Measurements from ENCODE around the gene PPP2R2B.

Gene PPP2R2B

GRCh38 chr5:146884066-146884626, 5.6 kb upstream of the PPP2R2B start:
- H3K27ac ChIP-seq (ENCODE audit: low read depth, low read length): no peak overlapping the region
- H3K9me3 ChIP-seq (ENCODE audit: low read length): no peaks in the 10 kb centered on the region
- no peaks in the 10 kb centered on the region for H3K27me3 ChIP-seq (ENCODE audit: control insufficient read depth in 1 of 2, insufficient read depth in 2 of 2, low read length in 2 of 2)
- H3K36me3 ChIP-seq (ENCODE audit: insufficient read depth, low read length): no peaks in the 10 kb centered on the region
- H3K4me3 ChIP-seq (ENCODE audit: low read depth in 1 of 2, low read length in 2 of 2): no peak overlapping the region
- no peak overlapping the region for H3K9ac ChIP-seq (ENCODE audit: low read length)
- H3K4me1 ChIP-seq (ENCODE audit: insufficient read depth, low read length): no peaks in the 10 kb centered on the region

DNA sequence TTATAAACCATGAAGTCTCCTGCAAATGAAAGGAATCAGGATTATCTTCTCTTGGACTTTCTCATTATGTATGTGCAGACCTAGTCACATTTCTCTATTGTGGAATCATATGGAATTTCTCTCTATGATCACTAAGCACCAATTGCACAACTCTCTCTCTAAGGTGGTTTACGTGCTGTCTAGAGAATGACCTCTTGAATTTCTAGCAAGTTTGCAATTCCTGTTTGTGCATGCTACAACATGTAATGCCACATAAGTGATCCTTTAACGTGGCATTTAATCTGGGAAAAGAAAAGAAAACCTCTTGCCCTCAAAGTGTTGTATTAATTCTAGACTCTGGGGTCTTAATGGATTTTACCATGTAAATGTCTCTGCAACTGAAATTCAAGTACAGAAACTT, 5.0 kb upstream of the PPP2R2B start:
- H3K36me3 ChIP-seq (ENCODE audit: insufficient read depth, low read length): no peaks in the 10 kb centered on the region
- H3K9ac ChIP-seq (ENCODE audit: low read length): no peak overlapping the region
- H3K27me3 ChIP-seq (ENCODE audit: control insufficient read depth in 1 of 2, insufficient read depth in 2 of 2, low read length in 2 of 2): no peaks in the 10 kb centered on the region
- H3K9me3 ChIP-seq (ENCODE audit: low read length): no peaks in the 10 kb centered on the region
- no peak overlapping the region for H3K27ac ChIP-seq (ENCODE audit: low read depth, low read length)
- no peak overlapping the region for H3K4me3 ChIP-seq (ENCODE audit: low read depth in 1 of 2, low read length in 2 of 2)
- H3K4me1 ChIP-seq (ENCODE audit: insufficient read depth, low read length): no peaks in the 10 kb centered on the region

GRCh38 chr5:146880966-146881365, 2.4 kb upstream of the PPP2R2B start:
- Histone ChIP-seq H3K9ac (ENCODE audit: low read length) (no peak overlapping the region), H3K27ac (ENCODE audit: low read depth, low read length) (no peak overlapping the region), H3K9me3 (ENCODE audit: low read length) (no peaks in the 10 kb centered on the region), H3K4me1 (ENCODE audit: insufficient read depth, low read length) (no peaks in the 10 kb centered on the region), H3K27me3 (ENCODE audit: control insufficient read depth in 1 of 2, insufficient read depth in 2 of 2, low read length in 2 of 2) (peaks cover 0 to 11% of the 10 kb centered on the region in 2 donors), H3K36me3 (ENCODE audit: insufficient read depth, low read length) (no peaks in the 10 kb centered on the region), H3K4me3 (ENCODE audit: low read depth in 1 of 2, low read length in 2 of 2) (no peak overlapping the region)

DNA sequence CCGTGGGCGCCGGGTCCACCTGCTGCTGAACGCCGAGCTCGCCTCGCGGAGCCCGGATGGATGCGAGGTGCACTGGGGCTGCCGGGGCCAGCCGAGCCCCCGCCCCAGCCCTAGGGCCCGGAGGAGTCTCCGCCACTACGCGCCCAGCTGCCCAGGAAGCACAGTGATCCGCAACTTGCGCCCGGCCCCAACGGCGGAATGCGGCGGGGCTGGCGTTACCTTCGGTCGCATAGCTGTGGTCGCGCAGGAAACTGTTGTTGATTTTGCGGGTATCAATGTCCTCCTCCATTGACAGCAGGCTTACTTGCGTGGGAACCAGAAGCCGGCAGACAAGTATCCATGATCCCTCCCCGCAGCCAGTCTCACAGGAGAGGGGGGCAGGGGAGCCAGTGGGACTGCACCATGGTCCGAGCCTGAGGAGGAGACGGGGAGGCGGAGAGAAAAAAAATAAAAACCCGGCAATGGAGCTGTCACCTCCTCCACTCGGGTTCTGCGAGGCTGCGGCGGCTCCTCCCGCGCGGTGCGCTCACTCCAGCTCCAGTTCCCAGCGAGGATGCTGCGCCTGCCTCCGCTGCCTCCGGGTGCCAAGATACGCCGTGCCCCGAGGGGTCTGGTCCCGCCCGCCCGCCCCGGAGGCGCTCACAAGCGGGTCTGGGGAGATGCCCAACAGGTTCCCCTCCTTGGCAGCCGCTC, 628 bp downstream of the PPP2R2B start:
- H3K4me3 ChIP-seq (ENCODE audit: low read depth in 1 of 2, low read length in 2 of 2): peak overlapping the region; percentile 47 to 48
- H3K36me3 ChIP-seq (ENCODE audit: insufficient read depth, low read length): no peaks in the 10 kb centered on the region
- no peak overlapping the region for H3K27ac ChIP-seq (ENCODE audit: low read depth, low read length)
- H3K9ac ChIP-seq (ENCODE audit: low read length): no peak overlapping the region
- no peaks in the 10 kb centered on the region for H3K4me1 ChIP-seq (ENCODE audit: insufficient read depth, low read length)
- H3K9me3 ChIP-seq (ENCODE audit: low read length): no peaks in the 10 kb centered on the region
- H3K27me3 ChIP-seq (ENCODE audit: control insufficient read depth in 1 of 2, insufficient read depth in 2 of 2, low read length in 2 of 2): peaks cover 0 to 11% of the 10 kb centered on the region in 2 donors

DNA sequence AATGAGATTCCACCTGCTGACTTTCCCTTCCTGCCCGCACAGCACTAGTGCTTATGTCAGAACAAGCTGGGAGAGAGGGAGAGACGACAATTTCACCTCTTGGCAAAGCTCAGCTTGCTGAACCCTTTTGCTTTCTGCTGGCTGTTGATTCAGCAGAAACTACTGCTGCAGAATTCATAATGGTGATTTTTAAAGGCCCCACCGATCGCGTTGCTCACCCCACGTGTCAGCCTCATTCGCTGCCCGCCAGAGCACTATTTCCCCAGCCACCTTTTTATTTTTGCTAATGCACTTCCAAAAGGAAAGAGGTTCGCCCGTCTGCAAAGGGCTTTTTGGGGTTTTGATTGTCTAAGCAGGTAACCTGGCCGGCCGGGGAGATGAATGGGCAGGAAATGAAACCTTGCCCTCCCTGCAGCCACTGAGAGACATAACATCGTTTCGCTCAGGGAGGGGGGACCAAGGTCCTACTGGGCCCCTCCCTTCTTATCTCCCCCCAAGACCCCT, 1.3 kb downstream of the PPP2R2B start:
- H3K27me3 ChIP-seq (ENCODE audit: control insufficient read depth in 1 of 2, insufficient read depth in 2 of 2, low read length in 2 of 2): peaks cover 0 to 11% of the 10 kb centered on the region in 2 donors
- no peak overlapping the region for H3K27ac ChIP-seq (ENCODE audit: low read depth, low read length)
- no peaks in the 10 kb centered on the region for H3K9me3 ChIP-seq (ENCODE audit: low read length)
- no peaks in the 10 kb centered on the region for H3K36me3 ChIP-seq (ENCODE audit: insufficient read depth, low read length)
- no peaks in the 10 kb centered on the region for H3K4me1 ChIP-seq (ENCODE audit: insufficient read depth, low read length)
- no peak overlapping the region for H3K9ac ChIP-seq (ENCODE audit: low read length)
- H3K4me3 ChIP-seq (ENCODE audit: low read depth in 1 of 2, low read length in 2 of 2): peak overlapping the region; percentile 42 to 48

GRCh38 chr5:146873186-146873917, 5.2 kb downstream of the PPP2R2B start:
- Histone ChIP-seq H3K36me3 (ENCODE audit: insufficient read depth, low read length) (no peaks in the 10 kb centered on the region), H3K9me3 (ENCODE audit: low read length) (no peaks in the 10 kb centered on the region), H3K4me1 (ENCODE audit: insufficient read depth, low read length) (no peaks in the 10 kb centered on the region), H3K27ac (ENCODE audit: low read depth, low read length) (no peak overlapping the region), H3K4me3 (ENCODE audit: low read depth in 1 of 2, low read length in 2 of 2) (no peak overlapping the region), H3K9ac (ENCODE audit: low read length) (no peak overlapping the region), H3K27me3 (ENCODE audit: control insufficient read depth in 1 of 2, insufficient read depth in 2 of 2, low read length in 2 of 2) (peaks cover 0 to 11% of the 10 kb centered on the region in 2 donors)

DNA sequence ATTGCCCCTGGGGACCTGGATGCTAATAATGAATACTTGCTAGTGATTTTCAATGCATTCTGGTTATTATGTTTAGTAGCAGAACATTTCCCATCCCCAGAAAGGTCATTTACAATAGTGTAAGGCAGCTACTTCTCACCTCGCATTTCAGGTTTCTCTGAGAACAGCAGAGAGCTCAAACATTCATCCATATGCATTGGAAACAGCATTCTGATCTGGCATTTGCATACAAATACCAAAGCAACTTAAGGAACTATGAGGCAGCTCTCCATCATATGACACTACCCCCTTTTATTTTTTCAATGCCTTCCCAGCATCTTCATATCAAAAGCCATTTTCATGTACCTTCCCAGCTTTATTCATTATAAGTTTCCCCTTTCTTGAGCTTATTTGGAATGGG, 6.4 kb downstream of the PPP2R2B start:
- Histone ChIP-seq H3K4me3 (ENCODE audit: low read depth in 1 of 2, low read length in 2 of 2) (no peak overlapping the region), H3K9me3 (ENCODE audit: low read length) (no peaks in the 10 kb centered on the region), H3K36me3 (ENCODE audit: insufficient read depth, low read length) (no peaks in the 10 kb centered on the region), H3K4me1 (ENCODE audit: insufficient read depth, low read length) (no peaks in the 10 kb centered on the region), H3K27me3 (ENCODE audit: control insufficient read depth in 1 of 2, insufficient read depth in 2 of 2, low read length in 2 of 2) (peaks cover 0 to 3% of the 10 kb centered on the region in 2 donors), H3K27ac (ENCODE audit: low read depth, low read length) (no peak overlapping the region), H3K9ac (ENCODE audit: low read length) (no peak overlapping the region)

- H3K27ac ChIP-seq (ENCODE audit: low read depth, low read length): no peak overlapping the region
- no peak overlapping the region for H3K4me3 ChIP-seq (ENCODE audit: low read depth in 1 of 2, low read length in 2 of 2)
- no peaks in the 10 kb centered on the region for H3K27me3 ChIP-seq (ENCODE audit: control insufficient read depth in 1 of 2, insufficient read depth in 2 of 2, low read length in 2 of 2)
- no peak overlapping the region for H3K9ac ChIP-seq (ENCODE audit: low read length)
- H3K36me3 ChIP-seq (ENCODE audit: insufficient read depth, low read length): no peaks in the 10 kb centered on the region
- H3K4me1 ChIP-seq (ENCODE audit: insufficient read depth, low read length): no peaks in the 10 kb centered on the region
- no peaks in the 10 kb centered on the region for H3K9me3 ChIP-seq (ENCODE audit: low read length)
These were observed 10.4 kb downstream of the PPP2R2B start for GRCh38 chr5:146867996-146868708.

GRCh38 chr5:146866263-146866662, 12.3 kb downstream of the PPP2R2B start:
- no peak overlapping the region for H3K4me3 ChIP-seq (ENCODE audit: low read depth in 1 of 2, low read length in 2 of 2)
- H3K27ac ChIP-seq (ENCODE audit: low read depth, low read length): no peak overlapping the region
- no peak overlapping the region for H3K9ac ChIP-seq (ENCODE audit: low read length)
- no peaks in the 10 kb centered on the region for H3K4me1 ChIP-seq (ENCODE audit: insufficient read depth, low read length)
- no peaks in the 10 kb centered on the region for H3K27me3 ChIP-seq (ENCODE audit: control insufficient read depth in 1 of 2, insufficient read depth in 2 of 2, low read length in 2 of 2)
- no peaks in the 10 kb centered on the region for H3K36me3 ChIP-seq (ENCODE audit: insufficient read depth, low read length)
- H3K9me3 ChIP-seq (ENCODE audit: low read length): no peaks in the 10 kb centered on the region

- Histone ChIP-seq H3K4me3 (ENCODE audit: low read depth in 1 of 2, low read length in 2 of 2) (no peak overlapping the region), H3K27ac (ENCODE audit: low read depth, low read length) (no peak overlapping the region), H3K9me3 (ENCODE audit: low read length) (no peaks in the 10 kb centered on the region), H3K36me3 (ENCODE audit: insufficient read depth, low read length) (no peaks in the 10 kb centered on the region), H3K9ac (ENCODE audit: low read length) (no peak overlapping the region), H3K4me1 (ENCODE audit: insufficient read depth, low read length) (no peaks in the 10 kb centered on the region), H3K27me3 (ENCODE audit: control insufficient read depth in 1 of 2, insufficient read depth in 2 of 2, low read length in 2 of 2) (no peaks in the 10 kb centered on the region)
These were observed 15.9 kb downstream of the PPP2R2B start for GRCh38 chr5:146862641-146863040.

DNA sequence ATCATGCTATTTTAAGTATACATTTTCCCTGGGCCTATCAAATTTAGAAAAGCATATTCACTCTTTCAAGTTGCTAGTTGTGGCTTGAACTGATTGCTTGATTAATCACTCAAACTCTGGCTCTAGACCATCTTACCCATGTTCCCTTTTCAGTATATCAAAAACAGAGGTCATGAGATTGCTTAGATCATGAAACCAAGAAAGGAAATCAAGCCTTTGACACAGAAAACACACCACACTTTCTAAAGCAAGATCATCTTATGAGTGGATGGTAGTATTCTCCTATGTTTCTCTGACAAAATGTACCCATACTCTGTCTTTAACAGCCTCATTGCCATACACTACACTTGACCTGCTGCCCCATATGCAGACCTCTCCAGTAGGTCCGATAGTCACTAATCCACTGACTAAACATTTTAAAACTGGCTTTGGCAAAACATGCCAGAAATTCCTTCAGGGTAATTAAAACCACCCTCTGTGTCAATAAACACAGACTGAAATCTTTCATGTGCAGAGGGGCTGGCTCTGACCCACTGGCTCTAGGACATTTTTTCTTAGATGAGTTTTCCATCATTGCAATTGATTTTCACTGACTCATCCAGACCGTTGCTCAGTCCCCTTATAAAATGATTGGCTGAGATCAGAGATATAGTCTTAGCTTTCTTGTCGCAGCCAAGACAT, 18.2 kb downstream of the PPP2R2B start:
- no peak overlapping the region for H3K27ac ChIP-seq (ENCODE audit: low read depth, low read length)
- H3K27me3 ChIP-seq (ENCODE audit: control insufficient read depth in 1 of 2, insufficient read depth in 2 of 2, low read length in 2 of 2): no peaks in the 10 kb centered on the region
- no peak overlapping the region for H3K4me3 ChIP-seq (ENCODE audit: low read depth in 1 of 2, low read length in 2 of 2)
- H3K4me1 ChIP-seq (ENCODE audit: insufficient read depth, low read length): no peaks in the 10 kb centered on the region
- H3K9me3 ChIP-seq (ENCODE audit: low read length): no peaks in the 10 kb centered on the region
- no peak overlapping the region for H3K9ac ChIP-seq (ENCODE audit: low read length)
- H3K36me3 ChIP-seq (ENCODE audit: insufficient read depth, low read length): no peaks in the 10 kb centered on the region

Data from muscle layer of colon (tissue), 2 donors.